K562 (cell line): Measurements from ENCODE around the gene CHST13. TPM values are rescaled to one million over a fixed set of nuclear protein-coding genes. Genes with fewer than 3 reads are reported as not detected.
A peak's percentile ranks its signal among the peaks of the same experiment; 100 is the strongest.

Experiments used
- COPS2 ChIP-seq: fragments of 450-650 bp; conservative IDR thresholded peaks from 2 replicates; pipeline ENCODE4 v1.6.1; 2016; ENCODE audit warnings: mild to moderate bottlenecking, moderate library complexity
- FOXJ2 ChIP-seq: fragments of 200-800 bp; sonication (Bioruptor generic); IDR thresholded peaks from 2 replicates; pipeline ENCODE4 v1.6.1; 2016; ENCODE audit warnings: missing genetic modification characterization, missing compliant biosample characterization
- LARP7 ChIP-seq: fragments of 450-650 bp; IDR thresholded peaks from 2 replicates; pipeline ENCODE4 v1.6.1; 2016
- NFIC ChIP-seq: fragments of 450-650 bp; IDR thresholded peaks from 2 replicates; pipeline ENCODE4 v1.6.1; 2017; ENCODE audit warnings: mild to moderate bottlenecking, inconsistent platforms
- NFYB ChIP-seq: IDR thresholded peaks from 2 replicates; pipeline ENCODE4 v1.6.1; 2011; ENCODE audit warnings: mild to moderate bottlenecking, moderate library complexity; ENCODE audit not compliant: insufficient read length; ENCODE audit errors: extremely low read depth
- NR2C1 ChIP-seq, 2 experiments: fragments of 450-650 bp; IDR thresholded peaks; 2 replicates each; pipeline ENCODE4 v1.6.1; 2017; ENCODE audit warnings: mild to moderate bottlenecking in 2 of 2, antibody characterized with exemption in 1 of 2, inconsistent platforms in 1 of 2, missing compliant biosample characterization in 1 of 2, missing genetic modification characterization in 1 of 2
- PHF21A ChIP-seq: fragments of 450-650 bp; IDR thresholded peaks from 2 replicates; pipeline ENCODE4 v1.6.1; 2017; ENCODE audit warnings: low read depth, borderline replicate concordance
- POLR2A ChIP-seq: fragments of 450-650 bp; conservative IDR thresholded peaks from 2 replicates; pipeline ENCODE4 v1.6.1; 2016
- SNIP1 ChIP-seq: fragments of 450-650 bp; IDR thresholded peaks from 2 replicates; pipeline ENCODE4 v1.7.1; 2017; ENCODE audit warnings: low read depth, mild to moderate bottlenecking
- TEAD1 ChIP-seq, 2 experiments: fragments of 450-650 bp in 1 of 2; sonication (generic) in 1 of 2; formaldehyde crosslinking; IDR thresholded peaks; 2 replicates each; pipeline versions ENCODE4 v1.4.0 to v1.8.0; 2020 to 2022; ENCODE audit warnings: mild to moderate bottlenecking in 2 of 2, missing genetic modification reagents in 1 of 2
- TFAP4 ChIP-seq: sonication (generic); formaldehyde crosslinking; IDR thresholded peaks from 2 replicates; pipeline ENCODE4 v1.8.0; 2022; ENCODE audit warnings: missing genetic modification reagents, mild to moderate bottlenecking, moderate library complexity, borderline replicate concordance
- ZKSCAN8 ChIP-seq: fragments of 200-800 bp; sonication (Bioruptor generic); IDR thresholded peaks from 2 replicates; pipeline ENCODE4 v1.6.1; 2016; ENCODE audit warnings: missing genetic modification characterization, missing compliant biosample characterization
- ZNF398 ChIP-seq: fragments of 250-450 bp; sonication (Bioruptor Pico); IDR thresholded peaks from 2 replicates; pipeline ENCODE4 v1.8.0; 2021; ENCODE audit warnings: moderate library complexity, mild to moderate bottlenecking, inconsistent platforms
- ZNF695 ChIP-seq: fragments of 450-650 bp; formaldehyde crosslinking; IDR thresholded peaks from 2 replicates; pipeline ENCODE4 v1.4.0; 2020; ENCODE audit warnings: mild to moderate bottlenecking, moderate library complexity
- polyA plus RNA-seq, 8 experiments: library from polyadenylated mRNA; depleted of rRNA in 4 of 8; stranded (reverse) in 5 of 8; unstranded in 3 of 8; fragments of >200 nt; fragmentation: Nextera tagmentation in 2 of 8; fragmentation: Illumina TruSeq in 1 of 8; extraction: Ambion mirVana in 2 of 8; extraction: Trizol in 1 of 8; gene quantifications; 2 replicates each; pipeline versions ENCODE4 v1.2.1 to v1.2.3, GENCODE V29; 2011 to 2014; ENCODE audit warnings: inconsistent platforms in 1 of 8, missing spikeins in 1 of 8
- total RNA-seq, 7 experiments: library from RNA; depleted of rRNA in 6 of 7; stranded (reverse); fragments of >200 nt in 6 of 7; fragmentation: Illumina TruSeq in 2 of 7; extraction: Trizol in 2 of 7; gene quantifications; 2 replicates each; pipeline versions ENCODE4 v1.2.1 to v1.2.3, GENCODE V29; 2011 to 2021; ENCODE audit warnings: low replicate concordance in 1 of 7
- TF ChIP-seq, protein P1 (sequence below), 2 experiments: fragments of 450-650 bp in 1 of 2; sonication (generic) in 1 of 2; formaldehyde crosslinking in 1 of 2; IDR thresholded peaks; 2 replicates each; pipeline versions ENCODE4 v1.7.1 to v1.9.0; 2016 to 2022; ENCODE audit warnings: inconsistent platforms in 1 of 2, mild to moderate bottlenecking in 1 of 2, missing genetic modification reagents in 1 of 2

The CHST13 gene
- total and polyA plus RNA-seq, 9 of the 15 experiments (the other 6 are each of a cell fraction or from before 2014, with no cell fraction given) = not detected

- TF ChIP-seq COPS2 (no peak), TEAD1 (CRISPR knock-in tag; IDR thresholded peaks at IDR 0.05) (no peak), FOXJ2 (tag) (no peak), LARP7 (no peak), NR2C1 (IDR thresholded peaks at IDR 0.05) (peak; percentile 56), NR2C1 (tag; IDR thresholded peaks at IDR 0.05) (peak; percentile 69), NFYB (no peak), ZKSCAN8 (no peak), SNIP1 (no peak), POLR2A (peak; percentile 73), ZNF695 (CRISPR knock-in tag) (no peak), TFAP4 (CRISPR knock-in tag) (0 out of 2 replicates have a peak, but pooled peaks have one; percentile 32), ZNF398 (CRISPR knock-in tag) (no peak), PHF21A (no peak), NFIC (no peak)
- TF ChIP-seq, protein P1, sequence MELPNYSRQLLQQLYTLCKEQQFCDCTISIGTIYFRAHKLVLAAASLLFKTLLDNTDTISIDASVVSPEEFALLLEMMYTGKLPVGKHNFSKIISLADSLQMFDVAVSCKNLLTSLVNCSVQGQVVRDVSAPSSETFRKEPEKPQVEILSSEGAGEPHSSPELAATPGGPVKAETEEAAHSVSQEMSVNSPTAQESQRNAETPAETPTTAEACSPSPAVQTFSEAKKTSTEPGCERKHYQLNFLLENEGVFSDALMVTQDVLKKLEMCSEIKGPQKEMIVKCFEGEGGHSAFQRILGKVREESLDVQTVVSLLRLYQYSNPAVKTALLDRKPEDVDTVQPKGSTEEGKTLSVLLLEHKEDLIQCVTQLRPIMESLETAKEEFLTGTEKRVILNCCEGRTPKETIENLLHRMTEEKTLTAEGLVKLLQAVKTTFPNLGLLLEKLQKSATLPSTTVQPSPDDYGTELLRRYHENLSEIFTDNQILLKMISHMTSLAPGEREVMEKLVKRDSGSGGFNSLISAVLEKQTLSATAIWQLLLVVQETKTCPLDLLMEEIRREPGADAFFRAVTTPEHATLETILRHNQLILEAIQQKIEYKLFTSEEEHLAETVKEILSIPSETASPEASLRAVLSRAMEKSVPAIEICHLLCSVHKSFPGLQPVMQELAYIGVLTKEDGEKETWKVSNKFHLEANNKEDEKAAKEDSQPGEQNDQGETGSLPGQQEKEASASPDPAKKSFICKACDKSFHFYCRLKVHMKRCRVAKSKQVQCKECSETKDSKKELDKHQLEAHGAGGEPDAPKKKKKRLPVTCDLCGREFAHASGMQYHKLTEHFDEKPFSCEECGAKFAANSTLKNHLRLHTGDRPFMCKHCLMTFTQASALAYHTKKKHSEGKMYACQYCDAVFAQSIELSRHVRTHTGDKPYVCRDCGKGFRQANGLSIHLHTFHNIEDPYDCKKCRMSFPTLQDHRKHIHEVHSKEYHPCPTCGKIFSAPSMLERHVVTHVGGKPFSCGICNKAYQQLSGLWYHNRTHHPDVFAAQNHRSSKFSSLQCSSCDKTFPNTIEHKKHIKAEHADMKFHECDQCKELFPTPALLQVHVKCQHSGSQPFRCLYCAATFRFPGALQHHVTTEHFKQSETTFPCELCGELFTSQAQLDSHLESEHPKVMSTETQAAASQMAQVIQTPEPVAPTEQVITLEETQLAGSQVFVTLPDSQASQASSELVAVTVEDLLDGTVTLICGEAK (IDR thresholded peaks at IDR 0.05) = peak; percentile 38; the same call in 1 of the 2 replicates
- TF ChIP-seq, protein P1 (CRISPR knock-in tag; IDR thresholded peaks at IDR 0.05) = no peak
Observed at GRCh38 chr3:126476166-126477060, 47.5 kb upstream of the CHST13 start (continued).
